Left lung (tissue), 10 donors: ENCODE data around the gene DCP1B. TPM values are rescaled to one million over a fixed set of nuclear protein-coding genes. Genes with fewer than 3 reads are reported as not detected.

Experiments
- ATAC-seq: fragments of 200-7000 bp; cut with Tn5 transposase; one replicate; pipeline ENCODE4 v1.9.1; 2020; ENCODE audit warnings: moderate library complexity
- DNase-seq, 4 donors: peaks; one replicate each; pipeline ENCODE4 v3.0.0-alpha.2; 2013 to 2020
- H3K27ac ChIP-seq, 2 donors: fragments of 200-600 bp; sonication (generic) in 1 of 2; one replicate each; pipeline versions ENCODE4 v1.5.0 to v1.8.0; 2020 to 2021
- H3K27me3 ChIP-seq, 2 donors: fragments of 200-600 bp; sonication (generic) in 1 of 2; one replicate each; pipeline versions ENCODE4 v1.5.0 to v1.8.0; 2020 to 2021
- H3K36me3 ChIP-seq, 2 donors: fragments of 200-600 bp; sonication (generic) in 1 of 2; one replicate each; pipeline versions ENCODE4 v1.5.0 to v1.8.0; 2020 to 2021
- H3K4me1 ChIP-seq, 2 donors: fragments of 200-600 bp; one replicate each; pipeline ENCODE4 v1.8.0; 2021
- H3K4me3 ChIP-seq, 2 donors: fragments of 200-600 bp; sonication (generic) in 1 of 2; one replicate each; pipeline versions ENCODE4 v1.5.0 to v1.8.0; 2020 to 2021; ENCODE audit warnings: mild to moderate bottlenecking in 1 of 2
- H3K9me3 ChIP-seq, 2 donors: fragments of 200-600 bp; sonication (generic) in 1 of 2; one replicate each; pipeline versions ENCODE4 v1.5.0 to v1.8.0; 2020 to 2021
- CTCF ChIP-seq, 2 donors: fragments of 200-600 bp; sonication (generic) in 1 of 2; IDR thresholded peaks; one replicate each; pipeline versions ENCODE4 v1.5.0 to v1.8.0; 2021; ENCODE audit warnings: antibody characterized with exemption in 2 of 2
- intact Hi-C, 2 donors: fragments of 100-400 bp; cut with DNase I; formaldehyde crosslinking; loops; one replicate each; pipeline versions ENCODE4 v1.11.2 to v1.14.2; 2022
- polyA plus RNA-seq, 6 donors: library from polyadenylated mRNA; unstranded; fragments of 120-200 nt; gene quantifications; one replicate each; pipeline ENCODE4 v1.2.1, GENCODE V29; 2013; ENCODE audit not compliant: insufficient read length in 6 of 6
- total RNA-seq, 2 donors: library from RNA; stranded (reverse); fragmentation: NEBNext Ultra II Directional; extraction: Animal tissue kit (Norgen Biotek cat#: 25700); gene quantifications; one replicate each; pipeline ENCODE4 v1.2.1, GENCODE V29; 2021
- donor health status: DM: no; HTN: yes; CAD: no.
- donor health status: DM: no; HTN: no; CAD: no.

DCP1B gene
- total and polyA plus RNA-seq, 8 donors, result 9.8 to 33.4 (median 28.5) TPM

GRCh38 chr12:2044165-2044564 lies 39.9 kb upstream of the DCP1B start:
- Histone ChIP-seq H3K4me1 (no peaks in the 10 kb centered on the region), H3K4me3 (no peak overlapping the region), H3K9me3 (no peaks in the 10 kb centered on the region), H3K27me3 (peaks cover 0 to 26% of the 10 kb centered on the region in 2 donors), H3K36me3 (no peaks in the 10 kb centered on the region), H3K27ac (no peak overlapping the region)
- no peak for TF ChIP-seq CTCF (IDR thresholded peaks at IDR 0.05)
- ATAC-seq, result no peak
- DNase-seq, result no peak
- intact Hi-C loops, result no loop called here

GRCh38 chr12:2043054-2043453 lies 38.8 kb upstream of the DCP1B start:
- H3K36me3 ChIP-seq, result no peaks in the 10 kb centered on the region
- no peaks in the 10 kb centered on the region for H3K9me3 ChIP-seq
- no peak overlapping the region for H3K4me3 ChIP-seq
- no peak overlapping the region for H3K27ac ChIP-seq
- intact Hi-C loops, result no loop called here
- TF ChIP-seq CTCF (IDR thresholded peaks at IDR 0.05), result no peak
- no peaks in the 10 kb centered on the region for H3K4me1 ChIP-seq
- ATAC-seq, result no peak
- no peak for DNase-seq
- H3K27me3 ChIP-seq, result peaks cover 0 to 15% of the 10 kb centered on the region in 2 donors

GRCh38 chr12:2039034-2039433 lies 34.8 kb upstream of the DCP1B start:
- no peak for ATAC-seq
- no peak overlapping the region for H3K4me3 ChIP-seq
- DNase-seq, result no peak
- H3K27ac ChIP-seq, result no peak overlapping the region
- intact Hi-C loops, result loop anchor here in 1 of 2 donors (10.0 kb wide), 1 partner anchor 244 kb away; no protein-coding TSS in a partner anchor
- H3K4me1 ChIP-seq, result peaks cover 8 to 10% of the 10 kb centered on the region in 2 donors
- peaks cover 0 to 44% of the 10 kb centered on the region in 2 donors for H3K27me3 ChIP-seq
- no peak for TF ChIP-seq CTCF (IDR thresholded peaks at IDR 0.05)
- no peaks in the 10 kb centered on the region for H3K9me3 ChIP-seq
- no peaks in the 10 kb centered on the region for H3K36me3 ChIP-seq

GRCh38 chr12:2035431-2036055 lies 31.3 kb upstream of the DCP1B start:
- DNase-seq (no peak), ATAC-seq (peak; percentile 5)
- Histone ChIP-seq H3K4me1 (peaks cover 8 to 10% of the 10 kb centered on the region in 2 donors), H3K27me3 (peaks cover 0 to 49% of the 10 kb centered on the region in 2 donors), H3K27ac (no peak overlapping the region), H3K9me3 (no peaks in the 10 kb centered on the region), H3K36me3 (no peaks in the 10 kb centered on the region), H3K4me3 (peak overlapping the region; percentile 17 to 28)
- no peak for TF ChIP-seq CTCF (IDR thresholded peaks at IDR 0.05)
- intact Hi-C loops, result loop anchor here in 1 of 2 donors (10.0 kb wide), 1 partner anchor 241 kb away; no protein-coding TSS in a partner anchor

DNA sequence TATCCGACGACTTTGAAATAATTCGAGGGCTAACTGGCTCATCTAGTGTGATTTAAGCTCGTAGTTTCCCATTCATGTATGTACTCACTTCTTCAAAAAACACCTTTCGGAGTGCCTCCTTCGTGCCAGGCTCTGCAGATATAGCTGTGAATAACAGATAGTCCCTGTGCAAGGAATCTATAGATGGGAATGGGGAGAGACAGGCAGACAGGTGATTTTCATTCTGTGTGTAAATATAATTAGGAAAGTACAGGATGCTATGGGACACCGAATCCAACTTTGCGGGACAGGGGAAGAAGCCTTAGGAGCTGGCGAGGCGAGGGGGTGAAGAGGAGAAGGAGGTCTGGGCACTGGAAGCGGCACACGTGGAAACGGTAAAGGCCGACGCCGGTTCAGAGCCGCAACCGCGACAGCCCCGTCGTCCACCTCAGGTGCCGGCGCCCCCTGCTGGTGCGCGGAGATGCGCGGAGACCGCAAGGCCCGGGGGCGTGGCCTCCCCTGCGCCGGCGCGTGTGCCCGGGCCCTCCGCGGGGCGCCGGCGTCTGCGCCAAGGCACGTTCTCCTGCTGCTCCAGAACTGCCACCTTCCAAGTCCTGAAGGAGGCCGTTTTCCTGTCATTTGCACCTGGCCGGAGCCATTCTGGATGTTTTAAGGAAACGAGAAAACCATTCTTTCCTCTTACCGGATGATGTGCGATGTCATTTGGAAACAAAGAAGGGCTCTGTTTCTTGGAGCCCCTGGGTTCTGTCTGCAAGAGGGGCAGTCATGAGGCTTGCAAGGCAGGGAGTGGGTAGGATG lies 30.6 kb upstream of the DCP1B start:
- H3K9me3 ChIP-seq, result no peaks in the 10 kb centered on the region
- no peak overlapping the region for H3K27ac ChIP-seq
- DNase-seq (peak; percentile 75 to 97 (median 90)), ATAC-seq (peak; percentile 100)
- TF ChIP-seq CTCF (IDR thresholded peaks at IDR 0.05), result peak; percentile 97 to 98
- peak overlapping the region; percentile 17 to 28 for H3K4me3 ChIP-seq
- peaks cover 0 to 49% of the 10 kb centered on the region in 2 donors for H3K27me3 ChIP-seq
- H3K4me1 ChIP-seq, result peaks cover 8 to 10% of the 10 kb centered on the region in 2 donors
- intact Hi-C loops, result loop anchor here in 1 of 2 donors (10.0 kb wide), 1 partner anchor 240 kb away; no protein-coding TSS in a partner anchor
- no peaks in the 10 kb centered on the region for H3K36me3 ChIP-seq
